Activated T-cell treated with anti-CD3 and anti-CD28 coated beads, Interleukin-2, amount 50 U/mL, for 24 hours (primary cell): ENCODE measurements around the gene COL9A1.
"Not testable (repeated sequence)": the region's sequence is repeated elsewhere in the genome, so short reads cannot be mapped to it uniquely, and the experiment has no call there.

ENCODE experiments used
- DNase-seq: peaks from one replicate; pipeline ENCODE4 v3.0.0-alpha.2; 2020
- H3K27ac Mint-ChIP-seq: 2 replicates; pipeline ENCODE4 v1.8.0; 2020; ENCODE audit warnings: mild to moderate bottlenecking, mixed read lengths
- H3K27me3 Mint-ChIP-seq: 2 replicates; pipeline ENCODE4 v1.8.0; 2020; ENCODE audit warnings: mixed read lengths
- H3K36me3 Mint-ChIP-seq: 2 replicates; pipeline ENCODE4 v1.8.0; 2020; ENCODE audit warnings: low read depth, mixed read lengths
- H3K4me1 Mint-ChIP-seq: 2 replicates; pipeline ENCODE4 v1.8.0; 2020; ENCODE audit warnings: low read depth, mixed read lengths
- H3K4me3 Mint-ChIP-seq: 2 replicates; pipeline ENCODE4 v1.8.0; 2020; ENCODE audit warnings: mild to moderate bottlenecking, moderate library complexity, mixed read lengths
- H3K9me3 Mint-ChIP-seq: 2 replicates; pipeline ENCODE4 v1.8.0; 2020; ENCODE audit warnings: mixed read lengths

The COL9A1 gene

GRCh38 chr6:70309243-70309642, 6.4 kb upstream of the COL9A1 start:
- peaks cover 7% of the 10 kb centered on the region for H3K4me1 Mint-ChIP-seq
- H3K27ac Mint-ChIP-seq: no peak overlapping the region
- H3K4me3 Mint-ChIP-seq: no peak overlapping the region
- no peaks in the 10 kb centered on the region for H3K9me3 Mint-ChIP-seq
- no peak for DNase-seq
- H3K27me3 Mint-ChIP-seq: peaks cover 38% of the 10 kb centered on the region
- no peaks in the 10 kb centered on the region for H3K36me3 Mint-ChIP-seq

- H3K27me3 Mint-ChIP-seq: peaks cover 39% of the 10 kb centered on the region
- H3K27ac Mint-ChIP-seq, DNase-seq, H3K4me3 Mint-ChIP-seq, H3K36me3 Mint-ChIP-seq, H3K9me3 Mint-ChIP-seq, H3K4me1 Mint-ChIP-seq: not testable (repeated sequence)
Measured at GRCh38 chr6:70308142-70308541, 5.3 kb upstream of the COL9A1 start.

GRCh38 chr6:70307008-70307407, 4.1 kb upstream of the COL9A1 start:
- no peak overlapping the region for H3K4me3 Mint-ChIP-seq
- no peak for DNase-seq
- peaks cover 43% of the 10 kb centered on the region for H3K27me3 Mint-ChIP-seq
- H3K4me1 Mint-ChIP-seq: peaks cover 3% of the 10 kb centered on the region
- H3K36me3 Mint-ChIP-seq: no peaks in the 10 kb centered on the region
- no peaks in the 10 kb centered on the region for H3K9me3 Mint-ChIP-seq
- no peak overlapping the region for H3K27ac Mint-ChIP-seq

DNA sequence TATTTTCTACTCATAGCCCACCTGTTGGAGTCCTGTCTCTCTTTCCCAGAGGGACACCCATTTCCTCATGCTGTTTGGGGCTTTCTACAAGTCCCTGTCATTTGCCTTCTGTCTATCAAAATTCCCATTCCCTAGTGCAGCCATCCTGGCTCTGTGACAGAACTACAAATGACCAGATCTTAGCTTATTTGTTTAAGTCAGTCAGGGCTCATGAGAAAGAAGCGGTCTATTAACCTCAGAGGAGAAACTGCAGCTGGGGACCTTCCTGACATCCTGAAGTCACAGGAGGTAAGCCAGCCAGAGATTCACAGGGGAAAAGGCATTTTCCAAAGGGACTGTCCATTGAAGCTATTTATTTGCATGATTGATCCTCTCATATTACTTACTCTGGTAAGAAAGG, 1.7 kb upstream of the COL9A1 start:
- H3K36me3 Mint-ChIP-seq: no peaks in the 10 kb centered on the region
- H3K27me3 Mint-ChIP-seq: peaks cover 36% of the 10 kb centered on the region
- no peak overlapping the region for H3K4me3 Mint-ChIP-seq
- no peaks in the 10 kb centered on the region for H3K4me1 Mint-ChIP-seq
- H3K27ac Mint-ChIP-seq: no peak overlapping the region
- no peaks in the 10 kb centered on the region for H3K9me3 Mint-ChIP-seq
- DNase-seq: no peak

DNA sequence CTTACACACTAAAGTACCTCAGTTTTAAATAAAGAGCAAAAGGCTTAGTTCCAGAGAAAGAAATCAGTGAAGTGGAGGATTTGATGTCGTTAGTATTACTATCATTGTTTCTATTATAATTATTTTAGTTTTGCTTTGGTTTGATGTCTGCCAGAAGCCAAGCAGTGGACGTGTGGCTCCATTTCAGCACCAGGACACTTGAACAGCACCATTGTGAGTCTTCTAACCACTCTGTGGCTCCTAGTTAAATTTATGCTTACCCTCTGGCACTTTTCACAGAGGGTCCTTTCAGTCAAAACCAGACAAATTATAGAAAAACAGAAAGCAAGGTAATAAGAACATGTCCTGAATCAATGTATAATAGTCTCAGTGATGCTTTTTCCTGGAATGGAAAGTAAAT, 3.4 kb downstream of the COL9A1 start:
- DNase-seq: no peak
- no peak overlapping the region for H3K27ac Mint-ChIP-seq
- H3K27me3 Mint-ChIP-seq: peaks cover 30% of the 10 kb centered on the region
- H3K4me3 Mint-ChIP-seq: no peak overlapping the region
- no peaks in the 10 kb centered on the region for H3K4me1 Mint-ChIP-seq
- H3K36me3 Mint-ChIP-seq: no peaks in the 10 kb centered on the region
- no peaks in the 10 kb centered on the region for H3K9me3 Mint-ChIP-seq

- Mint-ChIP-seq H3K36me3 (no peaks in the 10 kb centered on the region), H3K4me1 (no peaks in the 10 kb centered on the region), H3K4me3 (no peak overlapping the region), H3K27ac (no peak overlapping the region), H3K27me3 (peaks cover 23% of the 10 kb centered on the region), H3K9me3 (no peaks in the 10 kb centered on the region)
- no peak for DNase-seq
Measured at GRCh38 chr6:70298068-70298467, 4.8 kb downstream of the COL9A1 start.

DNA sequence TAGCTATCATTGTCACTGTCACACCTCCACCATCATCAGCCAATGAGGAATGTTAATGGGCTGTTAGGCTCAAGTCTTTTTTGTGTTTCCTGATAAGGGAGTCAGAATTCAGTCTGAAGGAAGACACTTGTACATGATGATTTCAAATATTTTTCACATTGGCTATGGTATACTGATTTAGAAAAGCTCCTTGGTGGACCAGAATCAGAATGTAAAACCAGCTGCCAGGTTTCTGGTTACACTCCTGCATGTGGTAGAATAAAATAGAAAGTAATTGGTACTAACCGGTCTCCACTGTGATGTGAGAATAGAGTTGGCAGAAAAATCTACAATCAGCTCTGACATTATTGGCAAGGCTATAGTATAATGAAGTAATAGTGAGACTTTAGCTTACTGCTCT, 10.7 kb downstream of the COL9A1 start:
- Mint-ChIP-seq H3K27me3 (peaks cover 17% of the 10 kb centered on the region), H3K4me3 (no peak overlapping the region), H3K4me1 (no peaks in the 10 kb centered on the region), H3K9me3 (no peaks in the 10 kb centered on the region), H3K36me3 (no peaks in the 10 kb centered on the region), H3K27ac (no peak overlapping the region)
- DNase-seq: no peak

DNA sequence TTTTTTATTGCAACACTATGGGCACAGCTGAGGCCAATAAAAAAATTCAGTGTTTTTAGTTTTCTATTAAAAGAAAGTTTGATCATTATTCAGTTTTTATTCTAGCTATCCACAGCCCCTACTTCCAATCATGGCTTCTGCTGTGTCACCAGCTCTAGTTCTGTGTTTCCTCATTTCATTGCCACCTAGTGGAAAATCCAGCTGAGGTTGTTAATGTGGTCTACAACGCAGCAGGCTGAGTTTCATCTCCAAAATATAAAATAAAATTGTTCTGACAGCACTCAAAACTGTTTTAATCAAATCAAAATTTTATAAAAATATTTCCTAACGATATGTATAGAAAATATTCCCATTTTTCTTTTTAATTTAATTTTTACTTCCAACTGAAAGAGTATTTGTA, 13.6 kb downstream of the COL9A1 start:
- no peaks in the 10 kb centered on the region for H3K9me3 Mint-ChIP-seq
- no peak overlapping the region for H3K27ac Mint-ChIP-seq
- H3K4me1 Mint-ChIP-seq: no peaks in the 10 kb centered on the region
- DNase-seq: no peak
- no peaks in the 10 kb centered on the region for H3K36me3 Mint-ChIP-seq
- peaks cover 25% of the 10 kb centered on the region for H3K27me3 Mint-ChIP-seq
- H3K4me3 Mint-ChIP-seq: no peak overlapping the region

GRCh38 chr6:70286905-70287304, 16.0 kb downstream of the COL9A1 start:
- DNase-seq: no peak
- Mint-ChIP-seq H3K36me3 (no peaks in the 10 kb centered on the region), H3K4me1 (no peaks in the 10 kb centered on the region)

DNA sequence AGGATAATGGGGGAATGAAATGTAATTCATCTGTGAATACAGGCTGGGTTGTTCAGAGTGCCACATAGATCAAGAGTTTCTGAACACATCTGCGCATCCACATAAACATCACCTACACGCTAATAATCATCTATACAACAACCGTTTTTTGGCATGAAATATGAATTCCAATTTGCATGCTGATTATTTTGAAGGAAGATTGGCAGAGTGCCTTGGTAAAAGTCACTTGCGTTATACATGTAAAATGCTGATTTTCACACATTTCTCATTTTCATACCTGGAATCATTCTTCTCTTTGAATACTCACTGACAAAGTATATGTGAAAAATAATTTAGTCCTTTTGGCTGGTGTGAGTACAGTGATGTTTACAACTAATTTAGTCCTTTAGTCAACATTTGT, 17.7 kb downstream of the COL9A1 start:
- Mint-ChIP-seq H3K27me3 (peaks cover 49% of the 10 kb centered on the region), H3K36me3 (no peaks in the 10 kb centered on the region), H3K4me3 (no peak overlapping the region), H3K27ac (no peak overlapping the region), H3K4me1 (no peaks in the 10 kb centered on the region), H3K9me3 (no peaks in the 10 kb centered on the region)
- no peak for DNase-seq

More at GRCh38 chr6:70286905-70287304, 16.0 kb downstream of the COL9A1 start:
- Mint-ChIP-seq H3K27ac (no peak overlapping the region), H3K27me3 (peaks cover 36% of the 10 kb centered on the region), H3K4me3 (no peak overlapping the region), H3K9me3 (no peaks in the 10 kb centered on the region)

- H3K4me1 Mint-ChIP-seq: no peaks in the 10 kb centered on the region
- DNase-seq: no peak
- no peaks in the 10 kb centered on the region for H3K36me3 Mint-ChIP-seq
- H3K27me3 Mint-ChIP-seq: peaks cover 64% of the 10 kb centered on the region
- H3K9me3 Mint-ChIP-seq: no peaks in the 10 kb centered on the region
- H3K27ac Mint-ChIP-seq: no peak overlapping the region
- H3K4me3 Mint-ChIP-seq: no peak overlapping the region
Measured at GRCh38 chr6:70282919-70283461, 19.9 kb downstream of the COL9A1 start.

GRCh38 chr6:70282312-70282918, 20.5 kb downstream of the COL9A1 start:
- DNase-seq: no peak
- Mint-ChIP-seq H3K27me3 (peaks cover 64% of the 10 kb centered on the region), H3K36me3 (no peaks in the 10 kb centered on the region), H3K27ac (no peak overlapping the region), H3K4me1 (no peaks in the 10 kb centered on the region), H3K9me3 (no peaks in the 10 kb centered on the region), H3K4me3 (no peak overlapping the region)

DNA sequence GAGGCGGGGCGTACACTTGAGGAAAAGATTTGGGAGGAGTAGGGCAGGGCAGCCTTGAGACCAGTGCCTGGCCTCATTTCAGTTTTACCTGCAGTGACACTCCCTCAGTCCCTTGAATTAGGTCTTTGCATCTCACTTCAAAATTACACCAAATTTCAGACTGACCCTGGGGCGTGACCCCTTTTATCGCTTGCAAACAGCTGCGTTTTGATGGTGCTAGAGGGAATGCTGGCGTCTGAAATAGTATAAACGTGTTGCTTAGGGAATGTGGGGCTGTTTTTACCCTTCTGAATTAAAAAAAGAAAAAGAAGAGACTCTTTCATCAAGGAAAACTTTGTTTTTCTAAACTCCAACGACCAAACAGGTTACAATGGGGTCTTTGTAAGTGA, 21.0 kb downstream of the COL9A1 start:
- DNase-seq: no peak
- no peaks in the 10 kb centered on the region for H3K9me3 Mint-ChIP-seq
- no peak overlapping the region for H3K27ac Mint-ChIP-seq
- peaks cover 64% of the 10 kb centered on the region for H3K27me3 Mint-ChIP-seq
- H3K36me3 Mint-ChIP-seq: no peaks in the 10 kb centered on the region
- H3K4me1 Mint-ChIP-seq: no peaks in the 10 kb centered on the region
- H3K4me3 Mint-ChIP-seq: no peak overlapping the region

DNA sequence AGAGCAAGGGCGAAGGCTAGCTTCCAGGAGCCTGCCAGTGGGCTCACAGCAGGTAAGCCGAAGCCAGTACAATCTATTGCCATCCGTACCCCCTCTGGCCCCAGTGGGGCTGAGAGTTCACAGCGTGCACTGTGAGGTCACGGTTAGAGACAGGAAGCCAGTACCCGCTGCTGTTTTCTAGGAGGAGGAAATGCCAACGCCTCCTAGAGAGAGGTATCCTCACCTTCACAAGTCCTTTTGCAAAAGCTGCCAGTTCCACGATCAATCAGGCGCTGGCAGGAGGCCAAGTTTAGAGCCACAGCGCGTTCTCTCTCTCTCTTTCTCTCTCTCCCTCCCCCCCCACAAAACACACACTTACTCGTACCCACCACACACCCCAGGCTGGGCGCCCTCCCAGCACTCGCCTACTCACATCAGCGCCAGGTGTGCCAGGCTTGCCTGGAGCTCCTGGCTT, 22.5 kb downstream of the COL9A1 start:
- Mint-ChIP-seq H3K4me3 (no peak overlapping the region), H3K27me3 (peaks cover 61% of the 10 kb centered on the region)

GRCh38 chr6:70277470-70277869, 25.4 kb downstream of the COL9A1 start:
- Mint-ChIP-seq H3K4me1 (no peaks in the 10 kb centered on the region), H3K27me3 (peaks cover 46% of the 10 kb centered on the region), H3K9me3 (peaks cover 4% of the 10 kb centered on the region), H3K36me3 (no peaks in the 10 kb centered on the region), H3K4me3 (no peak overlapping the region), H3K27ac (no peak overlapping the region)
- DNase-seq: no peak

More for the DNA sequence above, 22.5 kb downstream of the COL9A1 start:
- Mint-ChIP-seq H3K27ac (no peak overlapping the region), H3K9me3 (no peaks in the 10 kb centered on the region), H3K36me3 (no peaks in the 10 kb centered on the region), H3K4me1 (no peaks in the 10 kb centered on the region)
- no peak for DNase-seq

DNA sequence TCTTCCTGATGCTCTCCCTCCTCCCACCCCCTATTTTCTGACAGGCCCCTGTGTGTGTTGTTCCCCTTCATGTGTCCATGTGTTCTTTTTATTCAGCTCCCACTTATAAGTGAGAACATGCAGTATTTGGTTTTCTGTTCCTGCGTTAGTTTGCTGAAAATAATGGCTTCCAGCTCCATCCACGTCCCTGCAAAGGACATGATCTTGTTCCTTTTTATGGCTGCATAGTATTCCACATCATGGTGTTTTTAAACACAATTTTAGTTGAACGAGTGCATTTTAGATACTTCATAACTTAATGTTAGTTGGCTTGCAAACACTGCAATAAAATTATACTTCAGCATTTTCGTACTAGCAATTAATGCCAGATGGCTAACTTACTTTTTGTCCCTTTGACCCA, 28.5 kb downstream of the COL9A1 start:
- H3K27me3 Mint-ChIP-seq: peaks cover 18% of the 10 kb centered on the region

More for the DNA sequence above, 28.5 kb downstream of the COL9A1 start:
- H3K9me3 Mint-ChIP-seq: peaks cover 4% of the 10 kb centered on the region
- DNase-seq: no peak
- no peaks in the 10 kb centered on the region for H3K4me1 Mint-ChIP-seq
- no peak overlapping the region for H3K27ac Mint-ChIP-seq
- no peak overlapping the region for H3K4me3 Mint-ChIP-seq
- no peaks in the 10 kb centered on the region for H3K36me3 Mint-ChIP-seq
